ENCODE results near the gene ORC2. TPM values are rescaled to one million over a fixed set of nuclear protein-coding genes. Genes with fewer than 3 reads are reported as not detected.
"Not testable (repeated sequence)": the region's sequence is repeated elsewhere in the genome, so short reads cannot be mapped to it uniquely, and the experiment has no call there.

Gene ORC2
- total RNA-seq, 1 donor from 2014 or later: 24.9 TPM

DNA sequence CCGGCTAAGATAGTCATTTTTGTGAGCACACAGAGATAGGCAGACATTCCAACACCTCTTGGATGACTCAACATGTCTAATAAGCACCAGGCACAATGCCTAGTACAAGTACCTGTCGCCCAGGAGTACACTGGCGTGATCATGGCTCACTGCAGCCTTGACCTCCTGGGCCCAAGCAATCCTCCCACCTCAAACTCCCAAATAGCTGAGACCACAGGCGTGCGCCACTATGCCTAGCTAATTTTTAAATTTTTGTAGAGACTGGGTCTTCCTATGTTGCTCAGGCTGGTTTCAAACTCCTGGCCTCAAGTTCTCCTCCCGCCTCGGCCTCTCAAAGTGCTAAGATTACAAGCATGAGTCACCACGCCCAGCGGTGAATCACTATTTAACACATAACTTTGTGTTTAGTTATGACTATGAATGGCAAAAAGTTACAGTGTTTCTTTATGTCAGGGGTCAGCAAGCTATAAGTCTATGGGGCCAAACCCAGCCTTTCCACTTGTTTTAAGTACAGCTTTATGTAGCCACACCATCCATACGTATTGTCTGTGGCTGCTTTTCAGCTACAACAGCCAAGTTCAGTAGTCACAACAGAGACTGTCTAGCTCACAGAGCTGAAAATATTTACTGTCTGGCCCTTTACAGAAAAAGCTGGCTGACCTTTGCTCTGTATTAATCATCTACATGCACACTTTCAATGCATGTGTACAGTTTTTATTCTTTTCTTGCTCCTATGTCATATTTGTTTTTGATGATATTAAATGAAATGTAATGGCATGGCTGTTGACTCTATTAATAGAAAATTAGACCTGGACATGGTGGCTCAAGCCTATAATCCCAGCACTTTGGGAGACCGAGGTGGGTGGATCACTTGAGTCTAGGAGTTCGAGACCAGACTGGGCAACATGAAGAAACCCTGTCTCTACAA, 18.7 kb downstream of the ORC2 start:
- intact Hi-C loops (cut with DNase I): no loop called here
- no peak for DNase-seq (ENCODE audit: low spot score)

DNA sequence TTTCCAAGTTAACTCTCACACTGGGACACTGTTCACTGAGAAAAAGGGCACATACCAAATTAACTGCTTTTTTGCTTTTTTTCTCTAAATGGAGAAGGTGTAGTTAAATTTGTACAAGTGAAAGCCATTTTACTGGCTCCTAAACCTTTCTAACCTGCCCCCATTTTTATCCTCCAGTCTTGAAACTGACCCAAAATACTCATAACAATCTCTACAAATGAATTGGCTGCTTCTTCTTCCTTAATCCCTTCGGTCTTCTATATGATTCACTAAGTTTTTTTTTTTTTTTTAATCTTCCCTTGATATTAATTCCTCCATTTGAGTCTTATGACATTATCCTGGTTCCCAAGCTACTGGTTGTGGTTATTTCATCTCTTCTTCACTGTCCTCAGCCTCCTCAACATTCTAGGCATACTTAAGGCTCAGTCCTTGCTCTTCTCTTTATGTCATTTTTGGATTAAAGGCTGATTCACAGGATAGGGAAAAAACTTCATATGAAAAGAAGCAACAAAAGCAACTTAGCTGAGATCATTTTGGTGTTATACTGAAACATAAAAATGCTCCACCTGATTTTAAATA, 19.8 kb downstream of the ORC2 start:
- intact Hi-C loops (cut with DNase I): no loop called here
- no peak for DNase-seq (ENCODE audit: low spot score)

- intact Hi-C loops (cut with DNase I): no loop called here
- DNase-seq (ENCODE audit: low spot score): no peak
These were observed 23.6 kb downstream of the ORC2 start for GRCh38 chr2:200939832-200940231.

GRCh38 chr2:200930947-200931626, 32.4 kb downstream of the ORC2 start:
- intact Hi-C loops (cut with DNase I): no loop called here
- no peak for DNase-seq (ENCODE audit: low spot score)

DNA sequence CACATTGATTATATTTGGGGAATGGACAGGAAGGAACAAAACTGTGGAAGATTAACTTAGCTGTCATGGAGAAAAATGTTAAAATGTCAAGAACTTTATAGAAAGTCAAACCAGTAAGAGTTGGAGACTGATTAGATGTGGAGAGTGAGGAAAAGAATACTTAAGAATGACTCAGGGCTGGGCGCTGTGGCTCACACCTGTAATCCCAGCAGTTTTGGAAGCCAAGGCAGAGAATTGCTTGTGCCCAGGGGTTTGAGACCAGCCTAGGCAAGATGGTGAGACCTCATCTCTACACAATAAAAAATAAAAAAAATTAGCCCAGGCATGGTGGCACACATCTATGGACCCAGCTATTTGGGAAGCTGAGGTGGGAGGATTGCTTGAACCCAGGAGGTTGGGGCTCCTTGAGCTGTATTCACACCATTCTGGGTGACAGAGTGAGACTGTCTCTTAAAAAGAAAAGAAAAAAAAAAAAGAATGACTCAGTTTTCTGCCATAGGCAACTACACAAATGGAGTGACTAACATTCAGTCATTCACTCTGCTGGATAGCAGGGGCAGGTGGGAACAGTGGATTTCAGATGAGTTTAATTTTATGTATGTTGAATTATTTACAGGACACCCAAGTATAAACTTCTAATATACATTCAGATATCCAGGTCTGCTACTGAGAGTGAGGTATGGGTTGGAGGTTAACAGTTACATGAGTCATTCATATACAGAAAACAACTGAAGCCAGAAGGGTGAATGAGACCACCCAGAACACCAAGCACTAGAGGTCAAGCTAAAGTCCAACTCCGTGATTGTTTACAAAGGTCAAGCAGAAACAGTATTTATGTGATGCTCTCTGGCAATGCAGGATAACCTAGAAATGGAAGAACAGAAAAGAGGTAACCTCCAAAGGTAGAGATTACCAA, 33.9 kb downstream of the ORC2 start:
- intact Hi-C loops (cut with DNase I): no loop called here
- DNase-seq (ENCODE audit: low spot score): no peak

DNA sequence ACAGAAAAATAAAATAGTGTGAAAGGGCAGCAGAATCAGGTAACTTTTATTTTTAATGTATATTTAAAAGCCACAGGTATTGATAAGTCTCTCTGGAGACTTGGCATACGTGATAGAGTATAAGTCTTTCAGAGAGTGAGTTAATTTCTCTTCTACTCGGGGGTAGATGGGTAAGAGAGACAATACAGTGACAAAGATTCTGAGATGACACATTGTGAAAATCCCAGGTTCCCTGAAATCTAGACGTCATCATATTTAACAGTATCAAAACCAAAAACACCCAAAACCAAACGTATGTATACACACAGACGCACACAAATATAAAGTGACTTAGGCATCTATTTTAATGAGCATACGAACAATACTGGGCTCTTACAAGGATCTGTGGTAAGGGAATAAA, 41.0 kb downstream of the ORC2 start:
- intact Hi-C loops (cut with DNase I): no loop called here
- no peak for DNase-seq (ENCODE audit: low spot score)

- intact Hi-C loops (cut with DNase I): no loop called here
- no peak for DNase-seq (ENCODE audit: low spot score)
These were observed 49.8 kb downstream of the ORC2 start for GRCh38 chr2:200913654-200914053.

DNA sequence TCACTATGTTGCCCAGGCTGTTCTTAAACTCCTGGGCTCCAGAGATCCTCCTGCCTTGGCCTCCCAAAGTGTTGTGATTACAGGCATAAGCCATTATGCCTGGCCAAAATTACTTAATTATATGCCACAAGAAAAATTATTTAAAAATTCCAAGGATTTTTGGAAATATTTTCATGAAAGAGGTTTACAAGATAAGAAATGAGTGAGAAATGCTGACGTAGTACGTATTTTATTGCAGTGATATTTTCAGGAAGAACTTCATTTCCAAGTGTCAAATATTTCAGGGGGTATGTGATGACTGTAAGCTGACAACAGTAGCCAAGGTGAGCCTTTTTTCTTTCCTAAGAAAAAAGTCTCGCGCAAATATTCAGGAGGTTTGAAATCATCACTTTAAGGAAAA, 53.5 kb downstream of the ORC2 start:
- intact Hi-C loops (cut with DNase I): no loop called here

GRCh38 chr2:200905618-200906296, 57.7 kb downstream of the ORC2 start:
- peak; percentile 86 for DNase-seq (ENCODE audit: low spot score)
- intact Hi-C loops (cut with DNase I): loop anchor here (1.0 kb wide), 1 partner anchor 166 kb away; the partner anchor contains the start of gene HYCC2

More for the DNA sequence above, 53.5 kb downstream of the ORC2 start:
- DNase-seq (ENCODE audit: low spot score): no peak

GRCh38 chr2:200901459-200902072, 61.9 kb downstream of the ORC2 start:
- no peak for DNase-seq (ENCODE audit: low spot score)
- intact Hi-C loops (cut with DNase I): loop anchor here (5.0 kb wide), 1 partner anchor 276 kb away; no protein-coding TSS in a partner anchor

DNA sequence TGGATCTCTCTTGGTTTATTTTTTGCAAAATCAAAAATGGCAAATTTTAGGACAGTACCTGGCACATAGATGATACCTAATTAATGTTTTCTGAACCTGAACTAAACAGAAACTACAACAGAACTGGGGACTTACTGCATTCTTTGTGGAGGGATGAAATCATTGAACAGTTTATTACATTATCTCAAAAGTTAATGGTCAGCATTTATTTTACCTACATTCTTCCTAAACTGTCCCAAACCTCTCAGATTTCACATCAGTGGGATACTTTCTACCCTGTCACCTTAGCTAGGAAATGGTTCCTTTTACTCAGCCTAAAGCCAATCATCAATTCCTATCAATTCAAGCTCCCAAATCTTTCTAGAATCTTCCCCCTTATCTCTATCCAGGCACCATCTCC, 64.0 kb downstream of the ORC2 start:
- DNase-seq (ENCODE audit: low spot score): no peak
- intact Hi-C loops (cut with DNase I): no loop called here

DNA sequence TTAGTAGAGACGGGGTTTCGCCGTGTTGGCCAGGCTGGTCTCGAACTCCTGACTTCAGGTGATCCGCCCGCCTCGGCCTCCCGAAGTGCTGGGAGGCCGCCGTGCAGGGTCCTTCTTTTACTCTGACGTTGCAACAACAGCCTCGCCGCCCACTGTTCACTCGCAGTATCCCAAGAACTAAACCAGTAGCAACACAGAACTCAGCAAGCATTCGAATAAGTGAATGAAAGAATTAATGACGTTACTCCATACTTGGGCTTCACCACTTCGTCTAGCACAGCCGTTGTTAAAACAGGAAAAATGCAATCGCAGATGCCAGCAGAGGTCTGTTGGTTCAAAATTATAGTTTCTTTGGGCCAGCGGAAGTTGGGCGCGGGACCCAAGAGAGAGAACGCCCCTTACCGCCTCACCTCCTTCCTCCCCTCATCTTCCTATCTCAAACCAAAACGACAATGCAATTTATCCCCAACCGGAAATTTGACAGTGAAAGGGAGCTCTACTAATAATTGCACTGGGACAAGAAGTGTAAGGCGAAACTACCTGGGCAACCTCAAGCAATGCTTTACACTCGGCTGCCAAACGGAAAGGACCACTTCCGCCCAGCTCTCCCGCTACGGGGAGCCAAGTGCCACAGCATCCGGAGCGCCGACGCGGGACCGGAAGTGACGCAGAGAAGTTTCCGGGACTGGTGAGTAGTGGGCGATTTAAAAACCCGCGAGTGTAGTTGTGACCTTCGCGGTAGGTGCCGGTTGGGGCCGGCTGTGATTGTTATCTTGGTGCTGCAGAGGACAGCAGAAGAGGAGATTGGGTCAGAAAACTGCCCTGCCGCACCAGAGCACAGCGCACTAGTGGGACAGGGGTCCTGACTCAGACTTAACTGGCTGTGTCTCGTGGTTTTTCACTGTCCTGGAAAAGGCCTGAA, 74.5 kb downstream of the ORC2 start, which contains the start of the genes NIF3L1 and PPIL3:
Gene NIF3L1, plus strand, starts transcription at position 668 of the 922 bp plus-strand sequence. CDS start 2,573 bp downstream, outside the sequence.
Gene PPIL3, minus strand, starts transcription at position 374 of the 922 bp plus-strand sequence. CDS start 1,462 bp downstream, outside the sequence.
- peak; percentile 97 for DNase-seq (ENCODE audit: low spot score)
- intact Hi-C loops (cut with DNase I): loop anchor here (1.0 to 2.0 kb wide), 2 partner anchors 24 to 78 kb away; partner anchors contain the start of genes BZW1 and CLK1

- intact Hi-C loops (cut with DNase I); DNase-seq (ENCODE audit: low spot score): not testable (repeated sequence)
These were observed 81.7 kb downstream of the ORC2 start for GRCh38 chr2:200881715-200882249.

DNA sequence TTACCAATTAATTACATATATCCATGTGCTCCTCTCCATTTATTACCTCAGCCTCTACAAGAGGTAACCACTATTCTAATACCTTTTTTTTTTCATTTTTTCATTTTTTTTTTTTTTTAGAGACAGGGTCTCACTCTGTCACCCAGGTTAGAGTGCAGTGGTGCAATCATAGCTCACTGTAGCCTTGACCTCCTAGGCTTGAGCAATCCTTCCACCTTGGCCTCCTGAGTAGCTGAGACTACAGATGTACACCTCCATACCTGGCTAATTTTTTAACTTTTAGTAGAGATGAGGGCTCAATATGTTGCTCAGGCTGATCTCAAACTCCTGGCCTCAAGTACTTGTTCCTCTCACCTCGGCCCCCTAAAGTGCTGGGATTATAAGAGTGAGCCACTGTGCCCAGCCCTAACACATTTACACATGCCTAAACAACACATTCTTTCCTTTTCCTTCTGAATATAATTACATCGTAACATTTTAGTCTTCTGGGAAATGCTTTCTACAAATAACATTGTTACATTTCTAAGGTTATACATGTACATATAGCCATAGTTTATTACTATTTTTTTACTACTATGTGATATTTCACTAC, 85.1 kb downstream of the ORC2 start:
- intact Hi-C loops (cut with DNase I): no loop called here
- DNase-seq (ENCODE audit: low spot score): no peak

- intact Hi-C loops (cut with DNase I): no loop called here
- no peak for DNase-seq (ENCODE audit: low spot score)
These were observed 86.0 kb downstream of the ORC2 start for GRCh38 chr2:200877443-200877842.

DNA sequence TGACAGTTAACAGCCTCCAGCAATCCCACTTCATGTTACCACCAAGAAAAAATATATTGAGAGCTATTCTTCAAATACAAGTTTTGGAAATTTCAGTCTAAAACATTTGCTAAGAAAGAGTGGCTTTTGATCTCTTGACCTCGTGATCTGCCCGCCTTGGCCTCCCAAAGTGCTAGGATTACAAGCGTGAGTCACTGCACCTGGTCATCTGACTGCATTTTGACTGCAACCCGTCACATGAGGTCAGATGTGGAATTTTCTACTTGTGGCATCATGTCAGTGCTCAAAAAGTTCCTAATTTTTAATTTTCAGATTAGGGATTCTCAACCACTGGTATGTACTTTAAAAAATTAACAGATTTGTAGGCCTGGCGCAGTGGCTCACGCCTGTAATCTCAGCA, 89.9 kb downstream of the ORC2 start:
- intact Hi-C loops (cut with DNase I): no loop called here
- no peak for DNase-seq (ENCODE audit: low spot score)
